K562 (cell line): ENCODE measurements around the gene SLC25A48. TPM values are rescaled to one million over a fixed set of nuclear protein-coding genes. Genes with fewer than 3 reads are reported as not detected.

Source experiments
- ATAC-seq: fragments of 200-7000 bp; cut with Tn5 transposase; 3 replicates; pipeline ENCODE4 v1.9.1; 2020; ENCODE audit warnings: moderate library complexity
- BruUV-seq: library from RNA; stranded (reverse); fragments of 400-500 nt; replicated peaks from 2 replicates; lab custom pipeline; 2021; lab: Mats Ljungman, UMichigan
- CTCF ChIA-PET: fragments of 300-600 bp; formaldehyde crosslinking; extraction: SDS; loops from one replicate; lab custom pipeline; 2021; ENCODE audit warnings: low intra/inter-chr PET ratio; lab: Yijun Ruan, JAX
- POLR2A ChIA-PET: fragments of 300-600, 350-650 bp; sonication (Branson Sonifier 250); formaldehyde crosslinking; extraction: SDS; loops from one replicate; lab custom pipeline; 2021; ENCODE audit warnings: antibody characterized with exemption, inconsistent platforms; lab: Yijun Ruan, JAX
- DNase-seq, 4 experiments: peaks; one replicate each; pipeline versions ENCODE4 v3.0.0 to v3.0.0-alpha.2; 2011 to 2018; ENCODE audit warnings: low spot score in 3 of 4, mixed read lengths in 3 of 4; ENCODE audit errors: extremely low read depth in 1 of 4
- FAIRE-seq: peaks from 2 replicates; lab custom pipeline; 2011; peaks lifted over from hg19 to GRCh38; lab: Jason Lieb, UNC
- H2AFZ ChIP-seq: 2 replicates; pipeline ENCODE4 v1.6.0; 2011; ENCODE audit warnings: low read depth, low read length, control low read depth, inconsistent platforms
- H3K27ac ChIP-seq: fragments of 200-600 bp; 3 replicates; pipeline ENCODE4 v1.8.0; 2011; ENCODE audit warnings: low read depth, mild to moderate bottlenecking, control low read depth, inconsistent platforms, low read length, moderate library complexity, mixed read lengths; ENCODE audit errors: extremely low read depth
- H3K27me3 ChIP-seq, 2 experiments: fragments of 300-600 bp in 1 of 2; 2 replicates in 1 of 2; 3 replicates in 1 of 2; pipeline versions ENCODE4 v1.6.0 to v1.8.0; 2011; ENCODE audit warnings: inconsistent platforms in 2 of 2, low read length in 2 of 2, mild to moderate bottlenecking in 1 of 2, mixed read lengths in 1 of 2, moderate library complexity in 1 of 2; ENCODE audit not compliant: control insufficient read depth in 2 of 2, insufficient read depth in 2 of 2
- H3K36me3 ChIP-seq: fragments of 300-600 bp; 3 replicates; pipeline ENCODE4 v1.8.0; 2011; ENCODE audit warnings: mild to moderate bottlenecking, low read length, inconsistent platforms; ENCODE audit not compliant: control insufficient read depth, insufficient read depth
- H3K4me1 ChIP-seq, 2 experiments: fragments of 200-600 bp in 1 of 2; replicated peaks in 1 of 2; 2 replicates in 1 of 2; 3 replicates in 1 of 2; pipeline versions ENCODE4 v1.5.1 to v1.8.0; 2011; ENCODE audit warnings: inconsistent platforms in 2 of 2, low read length in 2 of 2, mild to moderate bottlenecking in 1 of 2, mixed read lengths in 1 of 2, moderate library complexity in 1 of 2; ENCODE audit not compliant: control insufficient read depth in 2 of 2, insufficient read depth in 2 of 2
- H3K4me2 ChIP-seq: 2 replicates; pipeline ENCODE4 v1.6.1; 2011; ENCODE audit warnings: low read length, control low read depth, inconsistent platforms, mixed read lengths; ENCODE audit not compliant: insufficient read depth
- H3K4me3 ChIP-seq: fragments of 200-600 bp; sonication (generic), shearing (Covaris generic); 2 replicates; pipeline ENCODE4 v1.5.1; 2016; ENCODE audit warnings: control low read depth, inconsistent platforms
- H3K79me2 ChIP-seq: fragments of 200-600 bp; 3 replicates; pipeline ENCODE4 v1.8.0; 2011; ENCODE audit warnings: low read length, inconsistent platforms; ENCODE audit not compliant: control insufficient read depth, insufficient read depth
- H3K9ac ChIP-seq, 2 experiments: 2 replicates each; pipeline versions ENCODE4 v1.6.0 to v1.6.1; 2011; ENCODE audit warnings: low read depth in 2 of 2, low read length in 2 of 2, control low read depth in 1 of 2, inconsistent platforms in 1 of 2, mild to moderate bottlenecking in 1 of 2, mixed read lengths in 1 of 2; ENCODE audit not compliant: insufficient read depth in 1 of 2
- H3K9me1 ChIP-seq: one replicate; pipeline ENCODE4 v1.6.0; 2011; ENCODE audit warnings: inconsistent platforms, mild to moderate bottlenecking, low read length, moderate library complexity; ENCODE audit not compliant: control insufficient read depth, insufficient read depth
- H3K9me3 ChIP-seq: replicated peaks from 2 replicates; pipeline ENCODE4 v1.5.1; 2011; ENCODE audit warnings: low read depth, low read length, inconsistent platforms; ENCODE audit not compliant: control insufficient read depth, insufficient read depth
- H4K20me1 ChIP-seq: replicated peaks from 2 replicates; pipeline ENCODE4 v1.6.1; 2011; ENCODE audit warnings: low read length, inconsistent platforms, mixed read lengths; ENCODE audit not compliant: control insufficient read depth, insufficient read depth
- ADNP ChIP-seq: fragments of 200-800 bp; sonication (Bioruptor generic); IDR thresholded peaks from 2 replicates; pipeline ENCODE4 v1.6.1; 2016; ENCODE audit warnings: missing genetic modification characterization, missing compliant biosample characterization
- BHLHE40 ChIP-seq: IDR thresholded peaks from 2 replicates; pipeline ENCODE4 v1.6.1; 2011; ENCODE audit warnings: low read length, improper control_type of control experiment
- ELF2 ChIP-seq: fragments of 250-450 bp; sonication (Bioruptor Pico); IDR thresholded peaks from 2 replicates; pipeline ENCODE4 v1.5.0; 2021; ENCODE audit warnings: mild to moderate bottlenecking
- FOXJ3 ChIP-seq: sonication (generic); formaldehyde crosslinking; IDR thresholded peaks from 2 replicates; pipeline ENCODE4 v1.4.0; 2020; ENCODE audit warnings: mild to moderate bottlenecking, missing genetic modification reagents
- HOMEZ ChIP-seq: fragments of 250-450 bp; sonication (Bioruptor Pico); IDR thresholded peaks from 2 replicates; pipeline ENCODE4 v1.4.0; 2020; ENCODE audit warnings: mild to moderate bottlenecking, moderate library complexity
- HSF4 ChIP-seq: fragments of 250-450 bp; sonication (Bioruptor Pico); IDR thresholded peaks from 2 replicates; pipeline ENCODE4 v2.1.2; 2022; ENCODE audit warnings: mild to moderate bottlenecking, moderate library complexity, borderline replicate concordance
- MCM3 ChIP-seq: fragments of 450-650 bp; IDR thresholded peaks from 2 replicates; pipeline ENCODE4 v1.6.1; 2016
- NFATC3 ChIP-seq: fragments of 450-650 bp; IDR thresholded peaks from 2 replicates; pipeline ENCODE4 v1.6.1; 2017; ENCODE audit warnings: mild to moderate bottlenecking
- TAF7 ChIP-seq: fragments of 450-650 bp; IDR thresholded peaks from 2 replicates; pipeline ENCODE4 v1.6.1; 2016; ENCODE audit warnings: missing genetic modification characterization, missing compliant biosample characterization
- TAL1 ChIP-seq: fragments of 450-650 bp; IDR thresholded peaks from 2 replicates; pipeline ENCODE4 v1.6.1; 2016; ENCODE audit warnings: mild to moderate bottlenecking
- TFE3 ChIP-seq: fragments of 450-650 bp; formaldehyde crosslinking; IDR thresholded peaks from 2 replicates; pipeline ENCODE4 v1.4.0; 2020; ENCODE audit warnings: mild to moderate bottlenecking, mixed read lengths
- ZNF140 ChIP-seq: fragments of 250-450 bp; sonication (Bioruptor Pico); IDR thresholded peaks from 2 replicates; pipeline ENCODE4 v1.8.0; 2021; ENCODE audit warnings: moderate library complexity, mild to moderate bottlenecking, inconsistent platforms
- ZNF175 ChIP-seq: fragments of 200-800 bp; sonication (Bioruptor generic); IDR thresholded peaks from 2 replicates; pipeline ENCODE4 v1.6.1; 2016; ENCODE audit warnings: low read depth, mild to moderate bottlenecking, missing genetic modification characterization, missing compliant biosample characterization
- ZNF354B ChIP-seq: fragments of 250-450 bp; sonication (Bioruptor Pico); IDR thresholded peaks from 2 replicates; pipeline ENCODE4 v1.4.0; 2020
- ZNF384 ChIP-seq: IDR thresholded peaks from 2 replicates; pipeline ENCODE4 v1.6.1; 2012; ENCODE audit warnings: low read depth, low read length, improper control_type of control experiment
- ZNF764 ChIP-seq: fragments of 250-450 bp; sonication (Bioruptor Pico); IDR thresholded peaks from 2 replicates; pipeline ENCODE4 v1.4.0; 2020; ENCODE audit warnings: low read depth, mild to moderate bottlenecking, moderate library complexity
- ZNF785 ChIP-seq: fragments of 250-450 bp; sonication (Bioruptor Pico); IDR thresholded peaks from 2 replicates; pipeline ENCODE4 v1.4.0; 2020; ENCODE audit warnings: mild to moderate bottlenecking
- ZNF79 ChIP-seq: fragments of 250-450 bp; sonication (Bioruptor Pico); IDR thresholded peaks from 2 replicates; pipeline ENCODE4 v1.4.0; 2020; ENCODE audit warnings: low read depth, mild to moderate bottlenecking, moderate library complexity
- WGBS: fragments of 100-300 bp; shearing (Covaris generic); methylation state at CpG from one replicate; pipeline ENCODE4 v1.1.6; 2016; ENCODE audit warnings: low coverage, mixed read lengths; ENCODE audit not compliant: insufficient coverage; ENCODE audit errors: missing lambda C conversion rate; 5-methylcytosine and 5-hydroxymethylcytosine counted together
- in situ Hi-C: fragments of 300-500 bp; cut with MboI; formaldehyde crosslinking; loops from 4 replicates; pipeline ENCODE4 v1.15.0; 2018; ENCODE audit warnings: inconsistent platforms, mixed read lengths
- intact Hi-C: fragments of 100-400 bp; cut with micrococcal nuclease; formaldehyde crosslinking; loops from 2 replicates; pipeline ENCODE4 v1.14.2; 2022
- polyA plus RNA-seq, 8 experiments: library from polyadenylated mRNA; depleted of rRNA in 4 of 8; stranded (reverse) in 5 of 8; unstranded in 3 of 8; fragments of >200 nt; fragmentation: Nextera tagmentation in 2 of 8; fragmentation: Illumina TruSeq in 1 of 8; extraction: Ambion mirVana in 2 of 8; extraction: Trizol in 1 of 8; gene quantifications; 2 replicates each; pipeline versions ENCODE4 v1.2.1 to v1.2.3, GENCODE V29; 2011 to 2014; ENCODE audit warnings: inconsistent platforms in 1 of 8, missing spikeins in 1 of 8
- total RNA-seq, 7 experiments: library from RNA; depleted of rRNA in 6 of 7; stranded (reverse); fragments of >200 nt in 6 of 7; fragmentation: Illumina TruSeq in 2 of 7; extraction: Trizol in 2 of 7; gene quantifications; 2 replicates each; pipeline versions ENCODE4 v1.2.1 to v1.2.3, GENCODE V29; 2011 to 2021; ENCODE audit warnings: low replicate concordance in 1 of 7
- TF ChIP-seq, protein P1 (sequence below): IDR thresholded peaks from 2 replicates; pipeline ENCODE4 v1.6.1; 2011; ENCODE audit not compliant: insufficient read length; ENCODE audit errors: extremely low read depth

Gene SLC25A48
- total and polyA plus RNA-seq, 9 of the 15 experiments (the other 6 are each of a cell fraction or from before 2014, with no cell fraction given), result 0.08 to 0.35 (median 0.23) TPM; not detected in 1

DNA sequence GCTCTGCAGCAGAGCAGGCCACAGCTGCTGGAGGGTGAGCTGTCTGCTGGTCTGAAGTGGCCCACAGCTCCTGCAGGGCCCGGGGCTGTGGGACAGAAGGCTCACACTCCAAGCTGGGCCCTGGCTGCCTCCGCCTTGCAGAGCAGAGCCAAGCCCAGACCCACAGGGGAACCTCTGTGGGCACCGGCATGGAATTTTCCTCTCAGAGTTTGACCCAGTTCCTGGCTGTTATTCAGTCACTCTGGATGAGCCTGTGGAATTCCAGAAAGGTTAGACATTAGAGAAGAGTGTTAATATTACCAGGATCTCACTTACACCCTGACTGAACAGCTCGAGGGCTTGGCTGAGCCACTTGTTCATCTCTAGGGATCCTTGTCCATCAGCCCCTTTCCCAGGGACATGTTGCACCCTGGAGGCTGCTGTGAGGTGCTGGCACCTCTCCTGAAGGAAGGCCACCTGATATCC is 43.7 kb downstream of the SLC25A48 start:
- H3K27me3 ChIP-seq, result peaks cover 2 to 42% of the 10 kb centered on the region in 2 experiments; a peak in 2 of 5 replicates
- ATAC-seq, result no peak
- H3K4me3 ChIP-seq, result no peak overlapping the region
- H3K36me3 ChIP-seq, result no peaks in the 10 kb centered on the region
- no peak overlapping the region for H3K27ac ChIP-seq
- no peak overlapping the region for H2AFZ ChIP-seq
- no peak for DNase-seq
- H3K9ac ChIP-seq, result no peak overlapping the region; a peak in 1 of 4 replicates
- no peak for TF ChIP-seq ZNF140 (CRISPR knock-in tag)
- TF ChIP-seq TAF7 (tag), result no peak
- TF ChIP-seq ZNF384, result no peak
- TF ChIP-seq ZNF175 (CRISPR knock-in tag), result no peak
- no peak for TF ChIP-seq ZNF354B (CRISPR knock-in tag)
- TF ChIP-seq ZNF79 (CRISPR knock-in tag), result no peak
- TF ChIP-seq TAL1, result no peak
- TF ChIP-seq MCM3, result no peak
- no peak for TF ChIP-seq ZNF785
- TF ChIP-seq TFE3 (CRISPR knock-in tag), result no peak
- no peak for TF ChIP-seq FOXJ3 (CRISPR knock-in tag)
- no peak for TF ChIP-seq BHLHE40
- no peak for TF ChIP-seq HOMEZ (CRISPR knock-in tag)
- TF ChIP-seq, protein P1, sequence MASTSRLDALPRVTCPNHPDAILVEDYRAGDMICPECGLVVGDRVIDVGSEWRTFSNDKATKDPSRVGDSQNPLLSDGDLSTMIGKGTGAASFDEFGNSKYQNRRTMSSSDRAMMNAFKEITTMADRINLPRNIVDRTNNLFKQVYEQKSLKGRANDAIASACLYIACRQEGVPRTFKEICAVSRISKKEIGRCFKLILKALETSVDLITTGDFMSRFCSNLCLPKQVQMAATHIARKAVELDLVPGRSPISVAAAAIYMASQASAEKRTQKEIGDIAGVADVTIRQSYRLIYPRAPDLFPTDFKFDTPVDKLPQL, result no peak
- TF ChIP-seq HSF4, result no peak
- no peak for TF ChIP-seq NFATC3
- TF ChIP-seq ELF2 (CRISPR knock-in tag), result no peak
- TF ChIP-seq ADNP (tag), result no peak
- TF ChIP-seq ZNF764 (CRISPR knock-in tag), result no peak
- no peaks in the 10 kb centered on the region for H4K20me1 ChIP-seq
- WGBS, result 2% methylated on average over 4 of the region's 4 CpGs
- no peaks in the 10 kb centered on the region for H3K9me1 ChIP-seq
- H3K4me1 ChIP-seq, result no peaks in the 10 kb centered on the region
- H3K79me2 ChIP-seq, result no peaks in the 10 kb centered on the region
- H3K9me3 ChIP-seq, result no peaks in the 10 kb centered on the region
- ChIA-PET CTCF (no interaction called here), POLR2A (no interaction called here)
- H3K4me2 ChIP-seq, result no peak overlapping the region
- no TSS peak for BruUV-seq
- FAIRE-seq, result no peak
- in situ Hi-C loops (no loop called here), intact Hi-C loops (no loop called here)
